H1 (cell line): Measurements from ENCODE around the gene CHCHD3. TPM values are rescaled to one million over a fixed set of nuclear protein-coding genes. Genes with fewer than 3 reads are reported as not detected.

ENCODE experiments used
- CTCF ChIA-PET: fragments of 300-600 bp; sonication (Branson Sonifier 250); formaldehyde crosslinking; loops from one replicate; lab custom pipeline; 2021; ENCODE audit not compliant: partially characterized antibody; lab: Charles Lee
- POLR2A ChIA-PET: fragments of 300-600 bp; sonication (Branson Sonifier 250); formaldehyde crosslinking; loops from one replicate; lab custom pipeline; 2021; ENCODE audit warnings: inconsistent platforms; ENCODE audit not compliant: partially characterized antibody; lab: Charles Lee
- DNase-seq, 2 experiments: peaks; one replicate each; pipeline versions ENCODE4 v3.0.0 to v3.0.0-alpha.2; 2010 to 2022; ENCODE audit warnings: low spot score in 2 of 2, low read depth in 1 of 2, mixed read lengths in 1 of 2
- FAIRE-seq: peaks from 2 replicates; lab custom pipeline; 2011; peaks lifted over from hg19 to GRCh38; lab: Jason Lieb, UNC
- H2AFZ ChIP-seq: 2 replicates; pipeline ENCODE4 v1.8.1; 2012; ENCODE audit warnings: low read length, inconsistent platforms
- H2AK5ac ChIP-seq: 2 replicates; pipeline ENCODE4 v1.6.1; 2013; ENCODE audit warnings: low read depth, low read length
- H2BK120ac ChIP-seq: replicated peaks from 2 replicates; pipeline ENCODE3; 2013; ENCODE audit warnings: low read depth, low read length, inconsistent platforms
- H2BK12ac ChIP-seq: 2 replicates; pipeline ENCODE4 v1.6.1; 2013; ENCODE audit warnings: low read depth, low read length
- H2BK15ac ChIP-seq: 2 replicates; pipeline ENCODE4 v1.6.1; 2013; ENCODE audit warnings: low read length
- H2BK20ac ChIP-seq: 2 replicates; pipeline ENCODE4 v1.6.1; 2013; ENCODE audit warnings: low read length
- H2BK5ac ChIP-seq: 2 replicates; pipeline ENCODE4 v1.6.1; 2013; ENCODE audit warnings: low read depth, low read length
- H3K14ac ChIP-seq: 2 replicates; pipeline ENCODE4 v1.6.1; 2013; ENCODE audit warnings: inconsistent platforms; ENCODE audit not compliant: insufficient read length
- H3K18ac ChIP-seq: 2 replicates; pipeline ENCODE4 v1.6.1; 2013; ENCODE audit warnings: low read length; ENCODE audit errors: extremely low read depth
- H3K23ac ChIP-seq: 2 replicates; pipeline ENCODE4 v1.6.1; 2013; ENCODE audit warnings: inconsistent platforms; ENCODE audit not compliant: insufficient read length
- H3K23me2 ChIP-seq: 2 replicates; pipeline ENCODE4 v1.6.1; 2013; ENCODE audit warnings: low read depth, low read length
- H3K27ac ChIP-seq: 2 replicates; pipeline ENCODE4 v1.6.1; 2011; ENCODE audit warnings: low read depth, low read length, inconsistent platforms
- H3K27me3 ChIP-seq, 4 experiments: replicated peaks in 1 of 4; 1 replicate in 1 of 4; 2 replicates in 3 of 4; pipeline versions ENCODE4 v1.6.1 to v1.8.1; 2011 to 2013; ENCODE audit warnings: low read length in 3 of 4, mild to moderate bottlenecking in 3 of 4, inconsistent platforms in 2 of 4, mixed read lengths in 2 of 4, moderate library complexity in 1 of 4; ENCODE audit not compliant: control insufficient read depth in 3 of 4, insufficient read depth in 3 of 4; ENCODE audit errors: extremely low read depth in 1 of 4
- H3K36me3 ChIP-seq, 4 experiments: 2 replicates each; pipeline versions ENCODE4 v1.6.1 to v1.8.1; 2011 to 2013; ENCODE audit warnings: mild to moderate bottlenecking in 4 of 4, low read length in 3 of 4, moderate library complexity in 2 of 4, control low read depth in 1 of 4, inconsistent platforms in 1 of 4; ENCODE audit not compliant: insufficient read depth in 4 of 4, control insufficient read depth in 2 of 4
- H3K4ac ChIP-seq: replicated peaks from 2 replicates; pipeline ENCODE3; 2013; ENCODE audit warnings: low read length, low read depth, mixed read lengths, inconsistent platforms; ENCODE audit not compliant: insufficient read length
- H3K4me1 ChIP-seq, 4 experiments: replicated peaks in 1 of 4; 1 replicate in 1 of 4; 2 replicates in 3 of 4; pipeline versions ENCODE4 v1.6.1 to v1.8.1; 2011 to 2013; ENCODE audit warnings: low read length in 3 of 4, inconsistent platforms in 2 of 4, mixed read lengths in 1 of 4; ENCODE audit not compliant: insufficient read depth in 4 of 4, control insufficient read depth in 3 of 4
- H3K4me2 ChIP-seq, 2 experiments: 2 replicates each; pipeline versions ENCODE4 v1.6.1 to v1.8.1; 2011 to 2013; ENCODE audit warnings: low read depth in 2 of 2, low read length in 2 of 2, control low read depth in 1 of 2, inconsistent platforms in 1 of 2, mild to moderate bottlenecking in 1 of 2; ENCODE audit not compliant: insufficient read depth in 1 of 2
- H3K4me3 ChIP-seq, 4 experiments: fragments of 200-600, 300-600 bp in 1 of 4; sonication (generic), shearing (Covaris generic), sonication (Bioruptor Twin) in 1 of 4; 2 replicates each; pipeline versions ENCODE4 v1.5.1 to v1.8.1; 2011 to 2016; ENCODE audit warnings: low read length in 4 of 4, low read depth in 3 of 4, control low read depth in 2 of 4, inconsistent platforms in 2 of 4, mild to moderate bottlenecking in 2 of 4, mixed read lengths in 1 of 4, moderate library complexity in 1 of 4; ENCODE audit not compliant: insufficient read depth in 2 of 4; ENCODE audit errors: extremely low read depth in 1 of 4
- H3K56ac ChIP-seq: replicated peaks from 2 replicates; pipeline ENCODE3; 2013; ENCODE audit warnings: low read depth, mild to moderate bottlenecking, mixed read lengths, low read length, inconsistent platforms; ENCODE audit not compliant: insufficient read length
- H3K79me1 ChIP-seq: 2 replicates; pipeline ENCODE4 v1.6.1; 2013; ENCODE audit warnings: low read depth, low read length, control low read depth
- H3K79me2 ChIP-seq, 2 experiments: 2 replicates each; pipeline versions ENCODE4 v1.6.1 to v1.8.1; 2012 to 2013; ENCODE audit warnings: low read length in 2 of 2, mild to moderate bottlenecking in 2 of 2, inconsistent platforms in 1 of 2; ENCODE audit not compliant: insufficient read depth in 2 of 2, control insufficient read depth in 1 of 2
- H3K9ac ChIP-seq, 4 experiments: replicated peaks in 1 of 4; 1 replicate in 1 of 4; 2 replicates in 3 of 4; pipeline versions ENCODE4 v1.6.1 to v1.8.1; 2011 to 2013; ENCODE audit warnings: low read depth in 3 of 4, low read length in 3 of 4, control low read depth in 2 of 4, mild to moderate bottlenecking in 2 of 4, moderate library complexity in 2 of 4, inconsistent platforms in 1 of 4; ENCODE audit errors: extremely low read depth in 1 of 4
- H3K9me3 ChIP-seq, 2 experiments: 2 replicates each; pipeline versions ENCODE4 v1.6.1 to v1.8.1; 2012 to 2013; ENCODE audit warnings: mild to moderate bottlenecking in 2 of 2, moderate library complexity in 2 of 2, control low read depth in 1 of 2, inconsistent platforms in 1 of 2, low read depth in 1 of 2, low read length in 1 of 2, mixed read lengths in 1 of 2; ENCODE audit not compliant: insufficient read depth in 2 of 2
- H4K20me1 ChIP-seq, 2 experiments: replicated peaks in 1 of 2; 2 replicates each; pipeline versions ENCODE3 to v1.8.1; 2011 to 2013; ENCODE audit warnings: inconsistent platforms in 2 of 2, low read length in 2 of 2, mild to moderate bottlenecking in 1 of 2; ENCODE audit not compliant: insufficient read depth in 2 of 2, control insufficient read depth in 1 of 2
- H4K5ac ChIP-seq: 2 replicates; pipeline ENCODE4 v1.6.1; 2013; ENCODE audit warnings: low read length, low read depth, mixed read lengths, inconsistent platforms; ENCODE audit not compliant: insufficient read length
- H4K8ac ChIP-seq: 2 replicates; pipeline ENCODE4 v1.8.0; 2013; ENCODE audit warnings: mild to moderate bottlenecking, moderate library complexity, low read length, inconsistent platforms; ENCODE audit not compliant: insufficient read depth; ENCODE audit errors: extremely low read depth
- H4K91ac ChIP-seq: replicated peaks from 2 replicates; pipeline ENCODE3; 2013; ENCODE audit warnings: low read length, mixed read lengths, inconsistent platforms; ENCODE audit not compliant: insufficient read length
- BCL11A ChIP-seq, 2 experiments: IDR thresholded peaks; one replicate each; pipeline ENCODE4 v1.6.1; 2011; ENCODE audit warnings: low read depth in 2 of 2, low read length in 2 of 2, mild to moderate bottlenecking in 2 of 2
- EZH2 ChIP-seq: fragments of 200-600 bp; sonication (generic); IDR thresholded peaks from 2 replicates; pipeline ENCODE4 v1.7.1; 2012; ENCODE audit warnings: low read depth, mild to moderate bottlenecking, moderate library complexity, low read length, inconsistent platforms; ENCODE audit not compliant: severe bottlenecking
- HDAC2 ChIP-seq, 2 experiments: fragments of 300-600 bp in 1 of 2; sonication (generic) in 1 of 2; IDR thresholded peaks; 2 replicates each; pipeline ENCODE4 v1.6.1; 2011 to 2012; ENCODE audit warnings: low read depth in 2 of 2, low read length in 2 of 2, mild to moderate bottlenecking in 2 of 2, moderate library complexity in 2 of 2, borderline replicate concordance in 1 of 2, inconsistent platforms in 1 of 2
- POLR2A ChIP-seq, 2 experiments: IDR thresholded peaks; 1 replicate in 1 of 2; 2 replicates in 1 of 2; pipeline ENCODE4 v1.6.1; 2011; ENCODE audit warnings: low read depth in 2 of 2, low read length in 2 of 2, mild to moderate bottlenecking in 2 of 2; ENCODE audit errors: control extremely low read depth in 1 of 2
- RNF2 ChIP-seq: fragments of 200-900, 300-1000 bp; sonication (generic); IDR thresholded peaks from 2 replicates; pipeline ENCODE4 v1.7.1; 2016; ENCODE audit warnings: borderline replicate concordance, low read depth, mild to moderate bottlenecking, antibody characterized with exemption, low read length; ENCODE audit not compliant: poor library complexity, severe bottlenecking; ENCODE audit errors: missing control alignments
- SP2 ChIP-seq: IDR thresholded peaks from 2 replicates; pipeline ENCODE4 v1.6.1; 2012; ENCODE audit warnings: mild to moderate bottlenecking, low read length, inconsistent platforms
- TEAD4 ChIP-seq: IDR thresholded peaks from 2 replicates; pipeline ENCODE4 v1.6.1; 2012; ENCODE audit warnings: low read depth, low read length, inconsistent platforms, mixed read lengths
- WGBS, 2 experiments: shearing (Covaris generic) in 1 of 2; methylation state at CpG; one replicate each; pipeline versions ENCODE4 v1.1.6 to v1.1.7; 2013 to 2015; ENCODE audit warnings: low lambda C conversion rate in 2 of 2, mixed read lengths in 2 of 2, inconsistent platforms in 1 of 2, low coverage in 1 of 2, missing lambda C conversion rate in 1 of 2; ENCODE audit not compliant: insufficient replicate concordance in 2 of 2, insufficient coverage in 1 of 2, insufficient read length in 1 of 2; ENCODE audit errors: extremely low coverage in 1 of 2, missing lambda C conversion rate in 1 of 2; 5-methylcytosine and 5-hydroxymethylcytosine counted together
- polyA plus RNA-seq, 7 experiments: library from polyadenylated mRNA; depleted of rRNA in 3 of 7; stranded (reverse) in 5 of 7; unstranded in 2 of 7; fragments of >200 nt in 5 of 7; fragments of 200-250 nt in 2 of 7; gene quantifications; 1 replicate in 5 of 7; 2 replicates in 1 of 7; 4 replicates in 1 of 7; pipeline versions ENCODE4 v1.2.1 to v1.2.3, GENCODE V29; 2011 to 2013; ENCODE audit warnings: missing spikeins in 2 of 7, mixed read lengths in 2 of 7
- total RNA-seq: library from RNA; stranded (reverse); fragmentation: NEBNext Ultra II Directional; extraction: Animal tissue kit (Norgen Biotek cat#: 25700); gene quantifications from 2 replicates; pipeline ENCODE4 v1.2.1, GENCODE V29; 2021

CHCHD3 gene
- total and polyA plus RNA-seq, 2 of the 8 experiments (the other 6 are each of a cell fraction or from before 2014, with no cell fraction given): 42.9 to 137 TPM

- no peak overlapping the region for H3K4me3 ChIP-seq
- no peak overlapping the region for H3K23ac ChIP-seq
- no peaks in the 10 kb centered on the region; a peak in 1 of 8 replicates for H3K36me3 ChIP-seq
- WGBS, 2 experiments: 85% methylated on average over 2 of the region's 2 CpGs; no CpG with 5 or more reads in 1 of the 2 experiments
- peaks cover 2 to 4% of the 10 kb centered on the region in 2 experiments for H4K20me1 ChIP-seq
- FAIRE-seq (no peak), DNase-seq (no peak)
- no peak overlapping the region for H3K4me2 ChIP-seq
- POLR2A ChIA-PET: no interaction called here
- CTCF ChIA-PET: interaction anchor here (0.6 kb wide), 1 partner anchor 1369 kb away, joined by 3 read pairs; no protein-coding TSS in a partner anchor
- H3K56ac ChIP-seq: no peak overlapping the region
- H3K27ac ChIP-seq: no peak overlapping the region
- H3K27me3 ChIP-seq: no peaks in the 10 kb centered on the region
- no peak overlapping the region for H2BK20ac ChIP-seq
- peaks cover 0 to 4% (median 0%) of the 10 kb centered on the region in 4 experiments; a peak in 1 of 7 replicates for H3K4me1 ChIP-seq
- H3K79me1 ChIP-seq: peaks cover 4% of the 10 kb centered on the region; the same call in 1 of the 2 replicates
- H2AK5ac ChIP-seq: no peak overlapping the region
- H3K14ac ChIP-seq: no peak overlapping the region
- H3K23me2 ChIP-seq: no peaks in the 10 kb centered on the region
- no peak overlapping the region for H4K8ac ChIP-seq
- H2BK5ac ChIP-seq: no peak overlapping the region
- no peak overlapping the region for H2BK15ac ChIP-seq
- H4K91ac ChIP-seq: no peak overlapping the region
- H3K9ac ChIP-seq: no peak overlapping the region
- no peak overlapping the region for H3K18ac ChIP-seq
- no peak overlapping the region for H4K5ac ChIP-seq
- peaks cover 5 to 65% of the 10 kb centered on the region in 2 experiments for H3K79me2 ChIP-seq
- no peak overlapping the region for H2AFZ ChIP-seq
- H2BK120ac ChIP-seq: no peak overlapping the region
- no peak overlapping the region for H2BK12ac ChIP-seq
- no peak overlapping the region for H3K4ac ChIP-seq
- no peak for TF ChIP-seq RNF2
- no peak for TF ChIP-seq TEAD4
- TF ChIP-seq EZH2: no peak
- TF ChIP-seq POLR2A (IDR thresholded peaks at IDR 0.05; ENCODE audit: control extremely low read depth in 1 of 2, low read depth in 2 of 2, low read length in 2 of 2): no peak
- TF ChIP-seq SP2: no peak
- no peak for TF ChIP-seq HDAC2 (IDR thresholded peaks at IDR 0.05; ENCODE audit: borderline replicate concordance in 1 of 2, low read depth in 2 of 2, low read length in 2 of 2)
- TF ChIP-seq BCL11A (IDR thresholded peaks at IDR 0.05; ENCODE audit: low read depth in 2 of 2, low read length in 2 of 2): no peak
- TF ChIP-seq, all 59 proteins: peak for 0
- H3K9me3 ChIP-seq: 0 out of 4 replicates have a peak, but pooled peaks cover 0 to 3% of the 10 kb centered on the region in 2 experiments
Measured at GRCh38 chr7:133025056-133025455, 56.8 kb downstream of the CHCHD3 start.
